MM.1S (cell line): Measurements from ENCODE around the gene RPL10A.

Experiments
- DNase-seq: peaks from one replicate; pipeline ENCODE4 v3.0.0-alpha.2; 2015
- H2AFZ ChIP-seq: fragments of 300-600 bp; sonication (generic); 2 replicates; pipeline ENCODE4 v1.6.0; 2016; ENCODE audit warnings: antibody characterized with exemption, low read length
- H3F3A ChIP-seq: fragments of 300-600 bp; sonication (generic); 2 replicates; pipeline ENCODE4 v1.6.1; 2016; ENCODE audit warnings: mild to moderate bottlenecking, antibody characterized with exemption, low read length, moderate library complexity, mixed read lengths; ENCODE audit not compliant: insufficient read depth
- H3K27ac ChIP-seq: fragments of 300-600 bp; sonication (generic); 2 replicates; pipeline ENCODE4 v1.5.1; 2016; ENCODE audit warnings: mild to moderate bottlenecking, low read length
- H3K27me3 ChIP-seq: fragments of 300-600 bp; sonication (generic); replicated peaks from 2 replicates; pipeline ENCODE4 v1.6.0; 2016; ENCODE audit warnings: low read length; ENCODE audit not compliant: insufficient read depth
- H3K36me3 ChIP-seq: fragments of 300-600 bp; sonication (generic); replicated peaks from 2 replicates; pipeline ENCODE4 v1.6.1; 2016; ENCODE audit warnings: mild to moderate bottlenecking, low read length, mixed read lengths; ENCODE audit not compliant: insufficient read depth
- H3K4me1 ChIP-seq: fragments of 300-600 bp; sonication (generic); 2 replicates; pipeline ENCODE4 v1.6.1; 2016; ENCODE audit warnings: low read length, mixed read lengths
- H3K4me2 ChIP-seq: fragments of 300-600 bp; sonication (generic); 2 replicates; pipeline ENCODE4 v1.6.0; 2016; ENCODE audit warnings: low read depth, low read length
- H3K4me3 ChIP-seq: fragments of 300-600 bp; sonication (generic); 2 replicates; pipeline ENCODE4 v1.5.1; 2016; ENCODE audit warnings: low read length, mixed read lengths
- H3K79me2 ChIP-seq: fragments of 300-600 bp; sonication (generic); 2 replicates; pipeline ENCODE4 v1.6.1; 2016; ENCODE audit warnings: mixed run types, low read length, mixed read lengths
- H3K9ac ChIP-seq: fragments of 300-600 bp; sonication (generic); 2 replicates; pipeline ENCODE4 v1.6.1; 2016; ENCODE audit warnings: low read length, mixed read lengths
- H3K9me2 ChIP-seq: fragments of 300-600 bp; sonication (generic); replicated peaks from 2 replicates; pipeline ENCODE4 v1.6.1; 2016; ENCODE audit warnings: mild to moderate bottlenecking, low read length, mixed read lengths; ENCODE audit not compliant: insufficient read depth
- H3K9me3 ChIP-seq: fragments of 300-600 bp; sonication (generic); replicated peaks from 2 replicates; pipeline ENCODE4 v1.6.1; 2016; ENCODE audit warnings: mild to moderate bottlenecking, low read length, mixed read lengths; ENCODE audit not compliant: insufficient read depth
- H4K20me1 ChIP-seq: fragments of 300-600 bp; sonication (generic); 2 replicates; pipeline ENCODE4 v1.6.1; 2016; ENCODE audit warnings: mild to moderate bottlenecking, low read length, moderate library complexity, mixed read lengths; ENCODE audit not compliant: insufficient read depth
- EZH2 ChIP-seq: fragments of 300-600 bp; sonication (generic); optimal IDR thresholded peaks from 2 replicates; pipeline ENCODE3; 2017; ENCODE audit warnings: low read depth, mild to moderate bottlenecking, antibody characterized with exemption, low read length, mixed read lengths
- EZH2phosphoT487 ChIP-seq: fragments of 300-600 bp; sonication (generic); IDR thresholded peaks from 2 replicates; pipeline ENCODE4 v1.6.1; 2018; ENCODE audit warnings: antibody characterized with exemption, low read length
- TF ChIP-seq, protein P1 (sequence below): fragments of 300-600 bp; sonication (generic); IDR thresholded peaks from 2 replicates; pipeline ENCODE4 v1.5.1; 2016; ENCODE audit warnings: antibody characterized with exemption, low read length, mixed read lengths

RPL10A gene

DNA sequence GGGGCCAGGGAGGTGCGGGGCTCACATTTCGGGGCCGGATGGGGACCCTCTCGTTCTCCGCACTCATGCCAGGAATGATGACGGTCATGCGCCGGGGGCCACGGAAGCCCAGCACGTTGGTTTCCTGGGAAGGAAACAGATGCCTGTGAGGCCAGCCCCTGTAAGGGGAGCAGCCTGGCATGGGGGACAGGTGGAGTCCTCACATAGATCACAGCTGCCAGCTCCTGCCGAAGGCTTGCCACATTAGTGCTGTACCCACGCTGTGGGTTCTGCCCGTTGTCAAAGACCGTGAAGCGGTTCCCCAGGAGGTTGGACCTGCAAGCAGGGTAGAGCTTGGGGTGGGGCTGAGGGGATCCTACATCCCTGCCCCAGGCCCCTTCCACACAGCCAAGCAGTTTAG lies 35.3 kb downstream of the RPL10A start:
- Histone ChIP-seq H3K27me3 (0 out of 2 replicates have a peak, but pooled peaks cover 7% of the 10 kb centered on the region), H3K27ac (no peak overlapping the region), H3K4me1 (no peaks in the 10 kb centered on the region), H3K36me3 (no peaks in the 10 kb centered on the region), H3F3A (no peaks in the 10 kb centered on the region), H3K4me2 (no peak overlapping the region), H3K4me3 (no peak overlapping the region), H4K20me1 (no peaks in the 10 kb centered on the region), H2AFZ (no peak overlapping the region), H3K79me2 (no peaks in the 10 kb centered on the region), H3K9me3 (no peaks in the 10 kb centered on the region), H3K9me2 (no peaks in the 10 kb centered on the region), H3K9ac (no peak overlapping the region)
- no peak for DNase-seq
- TF ChIP-seq, protein P1, sequence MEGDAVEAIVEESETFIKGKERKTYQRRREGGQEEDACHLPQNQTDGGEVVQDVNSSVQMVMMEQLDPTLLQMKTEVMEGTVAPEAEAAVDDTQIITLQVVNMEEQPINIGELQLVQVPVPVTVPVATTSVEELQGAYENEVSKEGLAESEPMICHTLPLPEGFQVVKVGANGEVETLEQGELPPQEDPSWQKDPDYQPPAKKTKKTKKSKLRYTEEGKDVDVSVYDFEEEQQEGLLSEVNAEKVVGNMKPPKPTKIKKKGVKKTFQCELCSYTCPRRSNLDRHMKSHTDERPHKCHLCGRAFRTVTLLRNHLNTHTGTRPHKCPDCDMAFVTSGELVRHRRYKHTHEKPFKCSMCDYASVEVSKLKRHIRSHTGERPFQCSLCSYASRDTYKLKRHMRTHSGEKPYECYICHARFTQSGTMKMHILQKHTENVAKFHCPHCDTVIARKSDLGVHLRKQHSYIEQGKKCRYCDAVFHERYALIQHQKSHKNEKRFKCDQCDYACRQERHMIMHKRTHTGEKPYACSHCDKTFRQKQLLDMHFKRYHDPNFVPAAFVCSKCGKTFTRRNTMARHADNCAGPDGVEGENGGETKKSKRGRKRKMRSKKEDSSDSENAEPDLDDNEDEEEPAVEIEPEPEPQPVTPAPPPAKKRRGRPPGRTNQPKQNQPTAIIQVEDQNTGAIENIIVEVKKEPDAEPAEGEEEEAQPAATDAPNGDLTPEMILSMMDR, result no peak
- TF ChIP-seq EZH2phosphoT487 (no peak), EZH2 (no peak)

DNA sequence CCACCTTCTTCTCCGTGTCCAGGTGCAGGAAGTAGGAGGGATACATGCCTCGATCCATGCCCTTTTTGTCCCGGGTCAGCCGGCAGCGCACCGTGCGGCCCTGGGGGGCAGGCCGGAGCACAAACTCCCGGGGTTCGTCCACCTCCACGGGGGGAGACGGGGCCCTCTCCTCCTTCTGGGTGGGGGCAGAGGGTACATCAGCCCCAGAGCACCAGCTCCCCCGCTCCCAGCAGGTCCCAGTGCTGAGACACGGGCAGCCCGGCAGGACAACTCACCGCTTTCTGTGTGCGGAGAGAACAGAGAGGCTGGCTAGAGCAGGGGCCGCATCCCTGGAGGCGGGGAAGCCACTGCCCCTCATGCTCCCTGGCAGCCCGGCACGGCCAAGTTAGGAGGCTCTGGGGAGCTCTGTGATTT lies 37.8 kb downstream of the RPL10A start:
- no peak for DNase-seq
- H3K79me2 ChIP-seq, result no peaks in the 10 kb centered on the region
- no peak overlapping the region for H2AFZ ChIP-seq
- no peaks in the 10 kb centered on the region for H3K36me3 ChIP-seq
- no peaks in the 10 kb centered on the region for H3K4me1 ChIP-seq
- H3K9ac ChIP-seq, result no peak overlapping the region
- TF ChIP-seq EZH2 (no peak), EZH2phosphoT487 (no peak)
- TF ChIP-seq, protein P1, result no peak
- H3F3A ChIP-seq, result no peaks in the 10 kb centered on the region
- H3K9me2 ChIP-seq, result no peaks in the 10 kb centered on the region
- no peaks in the 10 kb centered on the region for H4K20me1 ChIP-seq
- no peaks in the 10 kb centered on the region for H3K9me3 ChIP-seq
- H3K27ac ChIP-seq, result no peak overlapping the region
- no peak overlapping the region for H3K4me3 ChIP-seq
- H3K4me2 ChIP-seq, result no peak overlapping the region
- no peaks in the 10 kb centered on the region for H3K27me3 ChIP-seq

DNA sequence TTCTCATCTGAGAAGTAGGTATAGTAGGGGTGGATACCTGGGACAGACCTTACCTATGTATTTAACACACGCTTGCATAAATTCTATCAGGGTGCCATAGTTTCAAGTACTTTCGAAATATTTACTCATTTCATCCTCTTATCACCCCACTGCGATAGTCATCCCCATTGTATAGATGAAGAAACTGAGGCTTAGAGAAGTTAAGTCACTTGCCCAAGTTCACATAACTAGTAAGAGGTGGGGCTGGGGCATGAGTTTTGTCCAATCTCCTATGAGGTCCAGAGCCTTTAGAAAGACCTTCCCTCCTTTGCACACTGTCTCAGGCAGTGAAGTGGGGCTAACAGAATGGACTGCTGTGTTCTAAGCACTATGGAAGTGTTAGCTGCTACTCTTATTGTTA lies 38.3 kb downstream of the RPL10A start:
- no peak overlapping the region for H3K4me3 ChIP-seq
- no peaks in the 10 kb centered on the region for H3K79me2 ChIP-seq
- H2AFZ ChIP-seq, result no peak overlapping the region
- no peaks in the 10 kb centered on the region for H3K36me3 ChIP-seq
- no peaks in the 10 kb centered on the region for H3K9me3 ChIP-seq
- H3K9ac ChIP-seq, result no peak overlapping the region
- H3K9me2 ChIP-seq, result no peaks in the 10 kb centered on the region
- H4K20me1 ChIP-seq, result no peaks in the 10 kb centered on the region
- H3F3A ChIP-seq, result no peaks in the 10 kb centered on the region
- TF ChIP-seq EZH2 (no peak), EZH2phosphoT487 (no peak)
- TF ChIP-seq, protein P1, result no peak
- DNase-seq, result no peak
- H3K27me3 ChIP-seq, result no peaks in the 10 kb centered on the region; the same call in 1 of the 2 replicates
- no peak overlapping the region for H3K27ac ChIP-seq
- H3K4me2 ChIP-seq, result no peak overlapping the region
- H3K4me1 ChIP-seq, result no peaks in the 10 kb centered on the region
